Parathyroid adenoma (tissue), 2 donors: Measurements from ENCODE around the gene UNC80.

Experiments
- H2AFZ ChIP-seq: fragments of 300-600 bp; sonication (generic); one replicate; pipeline ENCODE4 v1.7.0; 2017; ENCODE audit warnings: antibody characterized with exemption, mild to moderate bottlenecking
- H3K27ac ChIP-seq: fragments of 300-600 bp; sonication (generic); one replicate; pipeline ENCODE4 v1.7.0; 2017
- H3K27me3 ChIP-seq: fragments of 300-600 bp; sonication (generic); one replicate; pipeline ENCODE4 v1.7.0; 2017; ENCODE audit warnings: low read length; ENCODE audit not compliant: control insufficient read depth, insufficient read depth
- H3K36me3 ChIP-seq: fragments of 300-600 bp; sonication (generic); one replicate; pipeline ENCODE4 v1.7.0; 2017; ENCODE audit warnings: low read length; ENCODE audit not compliant: control insufficient read depth, insufficient read depth
- H3K4me1 ChIP-seq: fragments of 300-600 bp; sonication (generic); one replicate; pipeline ENCODE4 v1.7.0; 2017; ENCODE audit warnings: control low read depth
- H3K4me2 ChIP-seq: fragments of 300-600 bp; sonication (generic); one replicate; pipeline ENCODE4 v1.7.0; 2017; ENCODE audit warnings: low read length
- H3K4me3 ChIP-seq: fragments of 300-600 bp; sonication (generic); one replicate; pipeline ENCODE4 v1.7.0; 2017; ENCODE audit warnings: low read depth, low read length
- H3K79me2 ChIP-seq: fragments of 300-600 bp; sonication (generic); one replicate; pipeline ENCODE4 v1.7.0; 2017; ENCODE audit warnings: control low read depth
- H3K9ac ChIP-seq: fragments of 300-600 bp; sonication (generic); one replicate; pipeline ENCODE4 v1.7.0; 2017; ENCODE audit warnings: mild to moderate bottlenecking
- H3K9me3 ChIP-seq: fragments of 300-600 bp; sonication (generic); one replicate; pipeline ENCODE4 v1.7.0; 2017; ENCODE audit warnings: low read length; ENCODE audit not compliant: control insufficient read depth
- TF ChIP-seq, protein P1 (sequence below): fragments of 300-600 bp; sonication (generic); IDR thresholded peaks from one replicate; pipeline ENCODE4 v1.7.0; 2017; ENCODE audit warnings: antibody characterized with exemption, mild to moderate bottlenecking
- donor health status: primary hyperparathyroidism.

The UNC80 gene

DNA sequence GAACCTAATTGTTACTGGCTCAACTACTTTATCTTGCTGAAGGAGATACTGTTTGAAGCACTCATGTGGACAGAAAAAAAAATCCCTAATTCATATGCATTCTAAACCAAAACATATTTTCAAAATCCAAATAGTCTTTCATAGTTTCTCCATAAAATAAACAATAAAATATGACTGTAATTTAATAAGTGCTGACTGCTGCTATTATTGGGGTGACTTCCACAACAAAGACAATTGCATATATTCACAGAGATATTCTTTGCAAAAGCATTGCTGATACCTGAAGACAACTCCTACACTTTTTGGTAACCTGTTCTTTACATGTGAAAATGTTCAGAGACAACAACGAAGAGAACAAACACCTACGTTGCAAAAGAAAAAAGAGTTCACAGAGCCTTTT lies 157.7 kb downstream of the UNC80 start:
- Histone ChIP-seq H3K9me3 (no peaks in the 10 kb centered on the region), H2AFZ (no peak overlapping the region), H3K27me3 (no peaks in the 10 kb centered on the region), H3K79me2 (no peaks in the 10 kb centered on the region), H3K9ac (no peak overlapping the region), H3K4me3 (no peak overlapping the region), H3K27ac (no peak overlapping the region), H3K4me2 (no peak overlapping the region), H3K36me3 (no peaks in the 10 kb centered on the region), H3K4me1 (no peaks in the 10 kb centered on the region)
- TF ChIP-seq, protein P1, sequence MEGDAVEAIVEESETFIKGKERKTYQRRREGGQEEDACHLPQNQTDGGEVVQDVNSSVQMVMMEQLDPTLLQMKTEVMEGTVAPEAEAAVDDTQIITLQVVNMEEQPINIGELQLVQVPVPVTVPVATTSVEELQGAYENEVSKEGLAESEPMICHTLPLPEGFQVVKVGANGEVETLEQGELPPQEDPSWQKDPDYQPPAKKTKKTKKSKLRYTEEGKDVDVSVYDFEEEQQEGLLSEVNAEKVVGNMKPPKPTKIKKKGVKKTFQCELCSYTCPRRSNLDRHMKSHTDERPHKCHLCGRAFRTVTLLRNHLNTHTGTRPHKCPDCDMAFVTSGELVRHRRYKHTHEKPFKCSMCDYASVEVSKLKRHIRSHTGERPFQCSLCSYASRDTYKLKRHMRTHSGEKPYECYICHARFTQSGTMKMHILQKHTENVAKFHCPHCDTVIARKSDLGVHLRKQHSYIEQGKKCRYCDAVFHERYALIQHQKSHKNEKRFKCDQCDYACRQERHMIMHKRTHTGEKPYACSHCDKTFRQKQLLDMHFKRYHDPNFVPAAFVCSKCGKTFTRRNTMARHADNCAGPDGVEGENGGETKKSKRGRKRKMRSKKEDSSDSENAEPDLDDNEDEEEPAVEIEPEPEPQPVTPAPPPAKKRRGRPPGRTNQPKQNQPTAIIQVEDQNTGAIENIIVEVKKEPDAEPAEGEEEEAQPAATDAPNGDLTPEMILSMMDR, result no peak

DNA sequence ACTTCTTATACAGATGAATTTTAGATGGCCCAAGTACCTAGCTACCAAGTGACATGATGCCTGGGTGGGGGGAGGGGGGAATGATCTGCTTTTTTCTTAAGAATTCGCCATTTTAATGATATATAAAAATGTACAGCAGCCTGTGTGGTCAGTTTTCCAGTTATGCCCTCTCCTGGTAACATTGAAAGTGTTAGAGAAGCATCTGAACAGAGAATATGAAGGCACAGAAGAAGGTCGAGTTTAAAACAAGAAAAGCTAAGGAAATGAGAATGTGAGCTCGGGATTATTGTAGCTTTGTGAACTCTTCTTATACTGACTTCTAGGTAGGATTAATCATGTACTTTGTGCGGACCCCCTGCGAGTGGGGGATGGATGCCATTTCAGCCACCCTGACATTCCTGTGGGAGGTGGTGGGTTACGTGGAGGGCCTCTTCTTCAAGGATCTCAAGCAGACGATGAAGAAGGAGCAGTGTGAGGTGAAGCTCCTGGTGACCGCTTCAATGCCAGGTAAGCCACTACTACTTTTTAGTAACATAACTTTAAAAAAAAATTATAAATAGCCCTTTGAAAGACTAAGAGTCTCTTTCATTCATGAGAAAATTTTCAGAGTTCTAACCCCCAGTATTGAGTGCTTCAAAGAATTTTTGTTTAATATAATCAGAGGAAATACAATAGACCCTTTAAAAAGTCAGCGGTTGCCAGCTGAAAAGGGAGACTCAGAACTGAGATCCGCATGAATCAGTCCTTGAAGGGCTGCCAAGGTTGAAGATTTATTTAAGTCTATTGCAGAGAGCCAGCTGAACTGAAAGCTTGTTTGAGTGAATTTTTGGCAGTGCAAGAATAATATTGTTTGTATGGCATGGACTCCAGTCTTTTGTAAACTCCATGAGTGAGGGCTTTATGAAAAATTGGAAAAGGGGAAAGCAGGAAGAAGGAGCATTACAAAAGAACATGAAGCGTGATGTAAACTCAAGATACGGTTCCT lies 162.2 kb downstream of the UNC80 start:
- Histone ChIP-seq H3K4me3 (no peak overlapping the region), H3K27ac (no peak overlapping the region), H3K4me2 (no peak overlapping the region), H3K9ac (no peak overlapping the region), H3K36me3 (no peaks in the 10 kb centered on the region), H3K4me1 (no peaks in the 10 kb centered on the region), H2AFZ (no peak overlapping the region), H3K27me3 (no peaks in the 10 kb centered on the region), H3K79me2 (no peaks in the 10 kb centered on the region), H3K9me3 (no peaks in the 10 kb centered on the region)
- TF ChIP-seq, protein P1, result no peak

DNA sequence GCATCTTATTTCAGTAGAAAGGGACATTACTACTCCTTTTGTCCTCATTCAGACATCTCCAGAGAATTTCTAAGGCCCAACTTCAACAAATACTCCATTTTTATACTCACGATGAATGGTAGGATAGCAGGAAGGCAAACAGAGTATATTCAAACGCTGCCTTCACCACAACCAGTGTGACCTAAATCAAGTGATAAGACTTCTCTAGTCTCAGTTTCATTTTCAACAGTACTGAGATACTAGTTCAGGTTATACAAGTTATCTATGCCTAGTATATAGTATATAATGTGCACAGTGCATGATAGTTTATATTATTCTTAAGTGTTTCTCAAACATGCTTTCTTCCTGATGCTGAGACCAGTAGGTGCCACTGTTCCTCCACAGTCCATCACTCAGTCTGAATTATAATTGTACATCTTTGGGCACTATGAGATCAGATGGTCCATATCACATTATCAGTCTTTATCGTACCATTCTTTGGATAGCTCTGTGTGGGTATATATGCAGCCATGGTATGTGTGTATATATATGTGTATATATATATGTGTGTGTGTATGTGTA lies 164.6 kb downstream of the UNC80 start:
- Histone ChIP-seq H3K27me3 (no peaks in the 10 kb centered on the region), H3K27ac (no peak overlapping the region), H3K9me3 (no peaks in the 10 kb centered on the region), H3K79me2 (no peaks in the 10 kb centered on the region), H3K4me3 (no peak overlapping the region), H2AFZ (no peak overlapping the region), H3K36me3 (no peaks in the 10 kb centered on the region), H3K9ac (no peak overlapping the region), H3K4me2 (no peak overlapping the region), H3K4me1 (no peaks in the 10 kb centered on the region)
- TF ChIP-seq, protein P1, result no peak

DNA sequence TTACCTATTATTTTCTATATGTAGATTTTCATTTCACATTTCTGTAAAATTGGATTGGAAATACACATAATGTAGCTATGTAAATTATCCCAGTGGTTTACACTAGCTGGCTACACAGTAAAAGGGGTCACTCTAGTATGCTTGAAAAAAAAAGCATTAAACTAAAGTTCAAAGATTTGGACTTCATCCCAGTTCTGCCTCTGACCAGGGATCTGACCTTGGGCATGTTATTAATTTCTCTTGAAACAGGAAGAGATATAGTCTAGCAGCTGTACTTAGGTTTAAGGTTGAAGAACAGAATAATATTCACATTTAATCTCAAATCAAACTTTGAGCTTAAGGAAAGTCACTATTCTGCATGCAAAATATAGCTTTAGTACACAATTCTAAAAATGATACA lies 166.3 kb downstream of the UNC80 start:
- Histone ChIP-seq H3K4me2 (no peak overlapping the region), H3K4me3 (no peak overlapping the region), H3K9ac (no peak overlapping the region), H3K4me1 (no peaks in the 10 kb centered on the region), H3K79me2 (no peaks in the 10 kb centered on the region), H3K9me3 (no peaks in the 10 kb centered on the region), H3K36me3 (no peaks in the 10 kb centered on the region), H2AFZ (no peak overlapping the region), H3K27ac (no peak overlapping the region), H3K27me3 (no peaks in the 10 kb centered on the region)
- TF ChIP-seq, protein P1, result no peak
